ENCODE results near the gene LDLRAD4. TPM values are rescaled to one million over a fixed set of nuclear protein-coding genes. Genes with fewer than 3 reads are reported as not detected.

The LDLRAD4 gene
- total RNA-seq, 1 experiment from 2014 or later, result not detected

DNA sequence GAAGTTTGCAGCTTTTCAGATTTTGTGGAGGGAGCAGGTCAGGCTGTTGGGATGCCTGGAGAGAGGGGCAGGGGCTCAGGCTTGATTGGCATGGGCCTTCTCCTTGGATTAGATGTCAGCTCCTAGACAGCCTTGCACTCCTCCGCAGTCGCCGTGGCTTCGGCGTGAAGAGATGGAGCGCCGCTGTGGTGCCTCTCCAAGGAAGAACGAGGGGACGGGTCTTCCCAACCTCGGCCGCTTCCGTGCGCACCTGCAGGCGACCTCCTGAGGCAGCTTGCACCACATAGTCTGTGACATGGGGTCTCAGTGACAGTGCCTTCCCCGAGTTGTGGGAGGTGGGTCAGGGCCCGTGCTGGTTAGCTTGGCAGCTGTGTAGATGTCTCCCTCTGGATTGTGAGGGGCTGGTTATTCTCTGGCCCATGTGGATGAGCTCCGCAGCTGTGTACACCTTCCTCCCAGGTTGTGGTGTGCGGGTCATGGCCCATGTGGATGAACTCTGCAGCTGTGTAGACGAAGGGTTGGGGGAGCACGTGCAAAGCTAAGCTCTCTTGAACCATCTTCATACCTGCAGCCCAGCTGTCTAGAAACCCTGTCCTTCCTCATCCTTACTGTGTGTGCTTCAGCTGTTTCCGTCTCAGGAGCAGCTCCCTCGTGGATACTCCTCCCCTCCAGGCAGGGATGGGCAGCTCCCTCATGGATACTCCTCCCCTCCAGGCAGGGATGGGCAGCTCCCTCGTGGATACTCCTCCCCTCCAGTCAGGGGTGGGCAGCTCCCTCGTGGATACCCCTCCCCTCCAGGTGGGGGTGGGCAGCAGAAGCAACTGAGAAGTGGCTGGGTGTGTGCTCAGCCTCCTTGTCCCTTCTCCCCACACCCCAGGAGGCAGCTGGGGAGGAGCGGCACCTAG lies 170.3 kb downstream of the LDLRAD4 start:
- ATAC-seq (no peak), DNase-seq (no peak)
- no peaks in the 10 kb centered on the region for H3K79me2 ChIP-seq (ENCODE audit: low read length)
- no peak overlapping the region for H3K4me2 ChIP-seq (ENCODE audit: low read length)
- H3K27ac ChIP-seq (ENCODE audit: low read length), result no peak overlapping the region
- H3K27me3 ChIP-seq (ENCODE audit: low read length), result peaks cover 88% of the 10 kb centered on the region
- no peak overlapping the region for H3K9ac ChIP-seq (ENCODE audit: low read length)
- no peaks in the 10 kb centered on the region for H3K9me2 ChIP-seq (replicated peaks; ENCODE audit: low read length)
- no peak overlapping the region for H2AFZ ChIP-seq (ENCODE audit: low read length)
- TF ChIP-seq EZH2phosphoT487 (IDR thresholded peaks at IDR 0.05; ENCODE audit: borderline replicate concordance, low read length) (no peak), EZH2 (IDR thresholded peaks at IDR 0.05; ENCODE audit: low read length, unreplicated experiment) (no peak)
- TF ChIP-seq, protein P1, sequence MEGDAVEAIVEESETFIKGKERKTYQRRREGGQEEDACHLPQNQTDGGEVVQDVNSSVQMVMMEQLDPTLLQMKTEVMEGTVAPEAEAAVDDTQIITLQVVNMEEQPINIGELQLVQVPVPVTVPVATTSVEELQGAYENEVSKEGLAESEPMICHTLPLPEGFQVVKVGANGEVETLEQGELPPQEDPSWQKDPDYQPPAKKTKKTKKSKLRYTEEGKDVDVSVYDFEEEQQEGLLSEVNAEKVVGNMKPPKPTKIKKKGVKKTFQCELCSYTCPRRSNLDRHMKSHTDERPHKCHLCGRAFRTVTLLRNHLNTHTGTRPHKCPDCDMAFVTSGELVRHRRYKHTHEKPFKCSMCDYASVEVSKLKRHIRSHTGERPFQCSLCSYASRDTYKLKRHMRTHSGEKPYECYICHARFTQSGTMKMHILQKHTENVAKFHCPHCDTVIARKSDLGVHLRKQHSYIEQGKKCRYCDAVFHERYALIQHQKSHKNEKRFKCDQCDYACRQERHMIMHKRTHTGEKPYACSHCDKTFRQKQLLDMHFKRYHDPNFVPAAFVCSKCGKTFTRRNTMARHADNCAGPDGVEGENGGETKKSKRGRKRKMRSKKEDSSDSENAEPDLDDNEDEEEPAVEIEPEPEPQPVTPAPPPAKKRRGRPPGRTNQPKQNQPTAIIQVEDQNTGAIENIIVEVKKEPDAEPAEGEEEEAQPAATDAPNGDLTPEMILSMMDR (conservative IDR thresholded peaks at IDR 0.05; ENCODE audit: low read depth, low read length), result no peak
- H3K4me1 ChIP-seq (ENCODE audit: insufficient read depth, low read length), result no peaks in the 10 kb centered on the region
- no peak overlapping the region for H3K4me3 ChIP-seq (ENCODE audit: low read length)
- ChIA-PET CTCF (no interaction called here), POLR2A (ENCODE audit: unreplicated experiment) (no interaction called here)
- H3K36me3 ChIP-seq (ENCODE audit: low read depth, low read length), result no peaks in the 10 kb centered on the region
- H4K20me1 ChIP-seq (ENCODE audit: low read length), result no peaks in the 10 kb centered on the region
- BruUV-seq (replicated peaks), result no TSS peak
- no peaks in the 10 kb centered on the region for H3K9me3 ChIP-seq (ENCODE audit: low read length)
- no peaks in the 10 kb centered on the region for H3F3A ChIP-seq (ENCODE audit: low read length, unreplicated experiment)
- intact Hi-C loops (cut with micrococcal nuclease), result no loop called here

DNA sequence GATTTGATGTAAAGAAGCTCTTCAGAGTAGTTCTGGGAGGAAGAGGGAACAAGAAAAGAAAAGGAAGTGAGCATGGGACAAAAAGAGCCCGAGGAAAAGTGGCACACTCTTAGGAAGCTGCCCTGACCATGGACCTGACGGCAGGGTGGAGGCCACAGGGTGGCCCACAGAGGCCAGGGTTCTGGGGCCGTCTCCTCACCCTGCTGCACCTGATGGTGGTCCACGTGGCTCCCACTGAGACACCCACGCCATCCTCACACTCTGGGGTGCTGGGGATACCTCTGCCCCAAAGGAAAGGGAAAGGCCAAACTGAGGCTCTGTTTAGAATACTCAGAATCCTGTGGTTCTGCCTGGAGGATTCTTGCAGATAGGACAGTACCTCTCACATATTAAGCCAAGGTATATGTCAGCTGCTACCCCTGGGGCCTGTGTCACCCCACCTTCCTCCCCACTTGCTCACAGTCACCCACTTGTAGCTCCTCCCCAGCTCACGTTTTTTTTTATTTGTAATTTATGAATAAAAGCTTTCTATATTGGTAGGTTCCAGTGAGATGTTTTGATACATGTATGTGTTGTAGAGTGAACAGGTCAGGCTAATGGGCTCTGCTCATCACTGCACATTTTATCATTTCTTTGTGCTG lies 171.1 kb downstream of the LDLRAD4 start:
- no peaks in the 10 kb centered on the region for H4K20me1 ChIP-seq (ENCODE audit: low read length)
- no peaks in the 10 kb centered on the region for H3K79me2 ChIP-seq (ENCODE audit: low read length)
- H2AFZ ChIP-seq (ENCODE audit: low read length), result no peak overlapping the region
- TF ChIP-seq EZH2phosphoT487 (IDR thresholded peaks at IDR 0.05; ENCODE audit: borderline replicate concordance, low read length), result no peak
- TF ChIP-seq, protein P1 (conservative IDR thresholded peaks at IDR 0.05; ENCODE audit: low read depth, low read length), result no peak
- no peak for TF ChIP-seq EZH2 (IDR thresholded peaks at IDR 0.05; ENCODE audit: low read length, unreplicated experiment)
- no peaks in the 10 kb centered on the region for H3K9me3 ChIP-seq (ENCODE audit: low read length)
- intact Hi-C loops (cut with micrococcal nuclease), result no loop called here
- no peak overlapping the region for H3K9ac ChIP-seq (ENCODE audit: low read length)
- no peak overlapping the region for H3K4me2 ChIP-seq (ENCODE audit: low read length)
- no peak overlapping the region for H3K4me3 ChIP-seq (ENCODE audit: low read length)
- H3K27ac ChIP-seq (ENCODE audit: low read length), result no peak overlapping the region
- ATAC-seq, result no peak
- H3K4me1 ChIP-seq (ENCODE audit: insufficient read depth, low read length), result no peaks in the 10 kb centered on the region
- DNase-seq, result no peak
- H3K36me3 ChIP-seq (ENCODE audit: low read depth, low read length), result no peaks in the 10 kb centered on the region
- no peaks in the 10 kb centered on the region for H3K9me2 ChIP-seq (replicated peaks; ENCODE audit: low read length)
- H3F3A ChIP-seq (ENCODE audit: low read length, unreplicated experiment), result no peaks in the 10 kb centered on the region
- H3K27me3 ChIP-seq (ENCODE audit: low read length), result peaks cover 87% of the 10 kb centered on the region
- POLR2A ChIA-PET (ENCODE audit: unreplicated experiment), result no interaction called here
- no TSS peak for BruUV-seq (replicated peaks)
- CTCF ChIA-PET, result no interaction called here

DNA sequence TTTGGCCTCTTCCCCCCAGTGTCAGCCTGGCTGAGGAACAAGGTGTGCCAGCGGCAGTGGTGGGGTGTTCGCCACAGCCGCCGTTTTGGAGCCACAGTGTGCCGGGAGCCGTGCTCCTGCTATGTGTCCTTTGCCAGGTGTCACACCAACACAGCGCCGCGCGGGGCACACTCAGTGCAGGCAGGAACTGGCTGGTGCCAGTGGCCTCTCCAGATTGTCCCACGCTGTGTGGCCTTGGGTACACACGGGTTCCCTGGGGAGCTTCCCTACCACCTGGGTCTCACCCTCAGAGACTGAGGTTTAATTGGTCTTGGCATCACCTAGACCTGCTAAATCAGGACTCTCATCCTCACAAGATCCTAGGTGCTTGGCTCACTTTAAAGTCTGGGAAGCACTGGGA lies 171.6 kb downstream of the LDLRAD4 start:
- no peak overlapping the region for H3K4me2 ChIP-seq (ENCODE audit: low read length)
- H2AFZ ChIP-seq (ENCODE audit: low read length), result no peak overlapping the region
- POLR2A ChIA-PET (ENCODE audit: unreplicated experiment), result no interaction called here
- no peaks in the 10 kb centered on the region for H3K4me1 ChIP-seq (ENCODE audit: insufficient read depth, low read length)
- H3K4me3 ChIP-seq (ENCODE audit: low read length), result no peak overlapping the region
- H3K27ac ChIP-seq (ENCODE audit: low read length), result no peak overlapping the region
- BruUV-seq (replicated peaks), result no TSS peak
- H3K36me3 ChIP-seq (ENCODE audit: low read depth, low read length), result no peaks in the 10 kb centered on the region
- ATAC-seq (no peak), DNase-seq (no peak)
- H3F3A ChIP-seq (ENCODE audit: low read length, unreplicated experiment), result no peaks in the 10 kb centered on the region
- no peaks in the 10 kb centered on the region for H4K20me1 ChIP-seq (ENCODE audit: low read length)
- intact Hi-C loops (cut with micrococcal nuclease), result no loop called here
- H3K9me2 ChIP-seq (replicated peaks; ENCODE audit: low read length), result no peaks in the 10 kb centered on the region
- H3K79me2 ChIP-seq (ENCODE audit: low read length), result no peaks in the 10 kb centered on the region
- CTCF ChIA-PET, result no interaction called here
- H3K9me3 ChIP-seq (ENCODE audit: low read length), result no peaks in the 10 kb centered on the region
- H3K27me3 ChIP-seq (ENCODE audit: low read length), result peaks cover 83% of the 10 kb centered on the region
- TF ChIP-seq, protein P1 (conservative IDR thresholded peaks at IDR 0.05; ENCODE audit: low read depth, low read length), result no peak
- TF ChIP-seq EZH2 (IDR thresholded peaks at IDR 0.05; ENCODE audit: low read length, unreplicated experiment), result no peak
- TF ChIP-seq EZH2phosphoT487 (IDR thresholded peaks at IDR 0.05; ENCODE audit: borderline replicate concordance, low read length), result no peak
- no peak overlapping the region for H3K9ac ChIP-seq (ENCODE audit: low read length)
